ENCODE measurements around the gene LIPE.
"Not testable (repeated sequence)": the region's sequence is repeated elsewhere in the genome, so short reads cannot be mapped to it uniquely, and the experiment has no call there.

Gene LIPE

GRCh38 chr19:42427313-42427712 is at the start of gene LIPE:
Gene LIPE, minus strand, starts transcription at chr19:42427388. Its CDS starts 239 bp downstream, at chr19:42427149.
- DNase-seq (ENCODE audit: low spot score), result no peak

GRCh38 chr19:42475366-42475765 is 48.2 kb upstream of the LIPE start:
- DNase-seq (ENCODE audit: low spot score), result no peak

GRCh38 chr19:42474743-42475142 is 47.6 kb upstream of the LIPE start:
- DNase-seq (ENCODE audit: low spot score), result no peak

- no peak for DNase-seq (ENCODE audit: low spot score)
These were observed 46.5 kb upstream of the LIPE start for GRCh38 chr19:42473686-42474085.

GRCh38 chr19:42472402-42473147 is 45.4 kb upstream of the LIPE start:
- DNase-seq (ENCODE audit: low spot score), result no peak

- DNase-seq (ENCODE audit: low spot score), result no peak
These were observed 44.5 kb upstream of the LIPE start for GRCh38 chr19:42471554-42472249.

GRCh38 chr19:42469311-42470235 is 42.4 kb upstream of the LIPE start:
- DNase-seq (ENCODE audit: low spot score), result no peak

GRCh38 chr19:42468273-42468796 is 41.1 kb upstream of the LIPE start:
- DNase-seq (ENCODE audit: low spot score), result peak; percentile 90

- DNase-seq (ENCODE audit: low spot score), result peak; percentile 42
These were observed 40.1 kb upstream of the LIPE start for GRCh38 chr19:42467183-42467760.

GRCh38 chr19:42466521-42467182 is 39.5 kb upstream of the LIPE start:
- DNase-seq (ENCODE audit: low spot score), result no peak

- DNase-seq (ENCODE audit: low spot score), result no peak
These were observed 38.7 kb upstream of the LIPE start for GRCh38 chr19:42465827-42466280.

GRCh38 chr19:42461700-42462324 is 34.6 kb upstream of the LIPE start:
- peak; percentile 45 for DNase-seq (ENCODE audit: low spot score)

- not testable (repeated sequence) for DNase-seq (ENCODE audit: low spot score)
These were observed 34.0 kb upstream of the LIPE start for GRCh38 chr19:42461231-42461630.

- DNase-seq (ENCODE audit: low spot score), result no peak
These were observed 32.7 kb upstream of the LIPE start for GRCh38 chr19:42459926-42460325.

- peak; percentile 89 for DNase-seq (ENCODE audit: low spot score)
These were observed 28.5 kb upstream of the LIPE start for GRCh38 chr19:42455621-42456081.

- no peak for DNase-seq (ENCODE audit: low spot score)
These were observed 27.9 kb upstream of the LIPE start for GRCh38 chr19:42455086-42455485.

- no peak for DNase-seq (ENCODE audit: low spot score)
These were observed 25.4 kb upstream of the LIPE start for GRCh38 chr19:42452590-42452989.

GRCh38 chr19:42450314-42450934 is 23.2 kb upstream of the LIPE start:
- DNase-seq (ENCODE audit: low spot score), result peak; percentile 94

- DNase-seq (ENCODE audit: low spot score), result not testable (repeated sequence)
These were observed 21.1 kb upstream of the LIPE start for GRCh38 chr19:42448306-42448705.

GRCh38 chr19:42445948-42446347 is 18.8 kb upstream of the LIPE start:
- no peak for DNase-seq (ENCODE audit: low spot score)
